Activated CD8-positive, alpha-beta memory T cell treated with anti-CD3 and anti-CD28 coated beads, Interleukin-2, amount 50 U/mL, for 24 hours (primary cell): ENCODE data around the gene CA6.
"Not testable (repeated sequence)": the region's sequence is repeated elsewhere in the genome, so short reads cannot be mapped to it uniquely, and the experiment has no call there.

Experiments
- DNase-seq: peaks from one replicate; pipeline ENCODE4 v3.0.0-alpha.2; 2020; ENCODE audit errors: extremely low read depth

Gene CA6

DNA sequence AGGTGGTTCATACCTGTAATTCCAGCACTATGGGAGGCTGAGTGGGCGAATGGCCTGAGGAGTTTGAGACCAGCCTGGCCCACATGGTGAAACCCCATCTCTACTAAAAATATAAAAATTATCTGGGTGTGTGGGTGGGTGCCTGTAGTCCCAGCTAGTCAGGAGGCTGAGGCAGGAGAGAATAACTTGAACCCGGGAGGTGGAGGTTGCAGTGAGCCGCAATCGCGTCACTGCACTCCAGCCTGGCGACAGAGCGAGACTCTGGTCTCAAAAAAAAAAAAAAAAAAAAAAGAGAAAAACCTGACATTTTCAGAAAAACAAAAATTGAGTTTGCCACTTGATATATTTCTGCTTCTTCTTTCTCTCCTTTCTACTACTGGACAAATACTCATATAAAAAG, 24.3 kb downstream of the CA6 start:
- no peak for DNase-seq

GRCh38 chr1:8970870-8971337, 25.2 kb downstream of the CA6 start:
- no peak for DNase-seq

DNA sequence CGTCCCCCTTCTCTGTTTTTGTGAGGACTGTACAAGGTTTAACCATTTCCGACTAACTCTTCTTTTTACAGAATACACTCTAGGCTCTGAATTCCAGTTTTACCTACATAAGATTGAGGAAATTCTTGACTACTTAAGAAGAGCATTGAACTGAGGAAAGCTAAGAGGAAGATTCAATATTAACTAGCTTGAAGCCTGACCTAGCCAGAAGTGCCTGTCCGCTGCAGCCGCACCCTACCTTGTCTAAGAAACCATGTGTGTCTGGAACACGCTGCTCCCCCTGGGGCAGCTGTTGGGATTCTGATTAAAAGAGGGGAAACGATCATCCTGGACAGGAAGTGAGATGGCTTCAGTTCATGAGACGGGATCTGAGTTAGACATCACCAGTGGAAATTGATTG, 28.9 kb downstream of the CA6 start:
- DNase-seq = no peak

DNA sequence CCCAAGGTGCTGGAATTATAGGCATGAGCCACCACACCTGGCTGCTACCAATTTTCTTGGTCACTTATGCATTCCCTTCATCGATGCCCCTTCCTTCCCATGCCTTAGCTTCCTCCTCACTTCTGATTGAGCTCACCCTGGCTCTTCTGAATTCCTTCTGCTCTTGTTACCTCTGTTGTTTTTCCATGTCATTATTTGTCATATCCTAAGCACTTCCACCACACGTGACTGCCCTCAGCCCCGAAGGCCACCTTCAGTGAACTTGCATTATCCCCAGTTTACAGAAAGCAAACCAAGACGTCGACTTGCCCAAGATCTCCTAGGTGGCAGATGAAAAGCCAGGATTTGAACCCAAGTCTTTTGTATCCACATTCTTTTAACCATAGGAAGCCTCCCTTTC, 30.7 kb downstream of the CA6 start:
- no peak for DNase-seq

- DNase-seq = no peak
Measured at GRCh38 chr1:8976896-8977450, 31.3 kb downstream of the CA6 start.

- no peak for DNase-seq
Measured at GRCh38 chr1:8980656-8981055, 35.0 kb downstream of the CA6 start.

DNA sequence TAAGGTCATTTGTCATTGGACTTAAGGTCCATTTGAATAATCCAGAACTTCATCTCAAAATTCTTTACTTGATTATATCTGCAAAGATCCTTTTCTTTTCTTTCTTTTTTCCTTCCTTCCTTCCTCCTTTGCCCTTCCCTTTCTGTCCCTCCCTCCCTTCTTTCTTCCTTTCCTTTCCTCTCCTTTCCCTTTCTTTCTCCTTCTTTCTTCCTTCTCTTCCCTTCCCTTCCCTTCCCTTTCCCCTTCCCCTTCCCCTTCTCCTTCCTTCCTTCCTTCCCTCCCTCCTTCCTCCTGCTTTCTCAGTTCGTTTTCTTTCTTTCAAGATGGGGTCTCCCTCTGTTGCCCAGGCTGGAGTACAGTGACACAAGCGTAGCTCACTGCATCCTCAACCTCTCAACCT, 35.5 kb downstream of the CA6 start:
- no peak for DNase-seq

DNA sequence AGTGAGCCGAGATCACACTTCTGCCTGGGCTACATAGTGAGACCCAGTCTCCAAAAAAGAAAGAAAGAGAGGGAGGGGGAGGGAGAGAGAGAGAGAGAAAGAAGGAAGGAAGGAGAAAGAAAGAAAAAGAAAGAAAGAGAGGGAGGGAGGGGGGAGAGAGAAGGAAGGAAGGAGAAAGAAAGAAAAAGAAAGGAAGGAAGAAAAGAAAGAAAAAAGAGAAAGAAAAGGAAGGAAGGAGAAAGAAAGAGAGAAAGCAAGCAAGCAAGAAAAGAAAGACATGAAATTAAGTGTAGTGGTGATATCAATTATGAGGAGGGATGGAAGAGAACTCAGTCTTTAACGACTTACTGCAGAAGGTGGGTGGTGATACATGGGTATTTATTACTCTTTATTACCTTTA, 38.5 kb downstream of the CA6 start:
- no peak for DNase-seq

- no peak for DNase-seq
Measured at GRCh38 chr1:8984990-8985389, 39.3 kb downstream of the CA6 start.

DNA sequence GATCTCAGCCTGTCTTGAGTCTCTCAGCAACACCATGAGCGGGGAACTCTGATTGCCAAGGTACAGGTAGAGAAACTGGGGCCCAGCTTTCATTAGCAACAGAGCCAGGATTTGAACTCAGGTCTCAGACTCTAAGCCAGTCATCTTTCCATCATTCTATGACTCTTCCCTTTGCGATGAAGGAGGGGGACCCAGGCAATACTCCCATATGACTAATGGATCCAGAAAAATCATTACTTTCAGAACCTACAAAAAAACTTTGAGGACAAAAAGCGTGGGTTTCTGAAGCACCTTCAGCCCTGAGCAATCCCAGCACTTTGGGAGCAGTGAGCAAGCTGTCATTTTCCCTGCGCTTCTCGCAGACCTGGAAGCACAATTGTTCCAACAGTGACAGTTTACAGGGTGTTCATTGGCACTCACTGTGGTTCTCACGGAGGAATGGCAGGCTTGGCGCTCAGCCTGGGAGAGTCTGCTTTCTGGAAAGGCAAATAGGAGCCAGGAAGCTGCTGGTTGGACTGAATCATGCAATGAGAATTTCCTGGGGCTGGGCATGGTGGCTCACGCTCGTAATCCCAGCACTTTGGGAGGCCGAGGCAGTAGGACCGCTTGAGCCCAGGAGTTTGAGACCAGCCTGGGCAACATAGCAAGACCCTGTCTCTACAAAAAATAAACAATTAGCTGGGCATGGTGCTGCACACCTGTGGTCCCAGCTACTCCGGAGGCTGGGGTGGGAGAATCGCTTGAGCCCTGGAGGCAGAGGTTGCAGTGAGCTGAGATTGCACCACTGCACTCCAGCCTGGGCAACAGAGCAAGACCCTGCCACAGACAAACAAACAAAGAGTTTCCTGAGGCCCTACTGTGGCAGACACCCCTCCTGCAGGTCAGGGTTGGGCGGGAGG, 40.5 kb downstream of the CA6 start:
- DNase-seq = no peak

DNA sequence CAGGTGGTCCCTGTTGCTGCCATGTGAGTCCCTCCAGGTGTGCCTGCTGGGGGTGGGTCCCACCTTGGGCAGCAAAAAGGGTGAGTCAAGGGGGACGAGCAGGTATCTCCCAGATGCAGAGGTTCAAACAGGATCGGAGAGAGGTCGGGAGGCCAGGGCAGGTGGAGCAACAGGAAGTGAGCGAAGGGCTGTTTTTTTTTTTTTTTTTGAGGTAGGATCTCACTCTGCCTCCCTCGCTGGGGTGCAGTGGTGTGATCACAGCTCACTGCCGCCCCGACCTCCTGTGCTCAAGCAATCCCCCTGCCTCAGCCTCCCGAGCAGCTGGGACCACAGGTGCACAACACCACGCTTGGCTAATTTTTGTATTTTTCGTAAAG, 41.1 kb downstream of the CA6 start:
- no peak for DNase-seq

DNA sequence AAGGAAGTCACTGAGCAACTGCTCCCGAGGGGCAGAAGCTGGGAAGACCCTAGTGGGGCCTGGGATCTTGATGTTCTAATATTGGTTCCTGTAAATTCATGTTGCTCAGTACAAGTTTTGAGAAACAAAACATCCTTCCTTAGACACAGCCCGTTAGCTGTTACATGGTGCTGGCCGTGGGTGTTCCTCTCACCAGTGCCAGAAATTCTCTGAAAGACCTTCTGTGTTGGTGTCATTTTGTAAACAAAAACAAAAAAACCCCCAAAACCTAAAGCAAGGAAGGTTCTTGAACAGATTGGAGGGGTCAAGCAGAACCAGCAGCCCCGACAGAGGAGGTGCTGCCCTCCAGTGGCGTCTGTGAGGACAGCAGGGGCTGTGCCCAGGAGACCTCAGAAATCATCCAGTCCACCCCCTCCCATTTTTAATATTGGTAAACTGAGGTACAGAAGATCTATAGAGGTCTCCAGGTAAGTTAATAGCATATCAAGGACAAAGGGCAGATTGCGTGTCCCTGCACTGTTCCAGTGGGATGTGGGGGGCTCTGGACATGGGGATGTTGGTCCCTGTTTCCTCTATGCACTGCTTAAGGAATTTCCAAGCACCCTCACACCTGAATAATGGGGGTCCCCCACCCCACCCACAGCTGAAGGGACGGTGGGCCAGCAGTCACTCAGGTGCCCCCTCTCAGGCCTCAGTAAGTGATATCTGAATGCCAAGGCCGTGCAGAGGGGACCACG, 42.4 kb downstream of the CA6 start:
- DNase-seq = peak; percentile 32

DNA sequence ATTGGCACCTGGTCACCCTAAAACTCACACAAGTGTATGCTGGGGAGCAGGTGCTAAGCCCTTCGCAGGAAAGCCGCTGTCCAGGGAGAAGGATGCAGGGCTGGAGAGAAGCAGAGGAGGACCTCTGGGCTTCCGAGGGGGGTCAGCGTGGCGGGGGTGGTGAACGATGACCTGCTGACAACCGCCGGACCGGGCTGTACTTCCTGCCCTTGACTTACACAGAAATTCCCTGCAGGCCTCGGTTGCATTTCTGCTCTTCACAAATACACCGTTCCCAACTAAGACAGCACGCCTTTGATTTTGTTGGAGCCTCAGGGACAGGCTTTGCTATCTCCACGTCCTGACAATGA, 42.9 kb downstream of the CA6 start:
- no peak for DNase-seq

DNA sequence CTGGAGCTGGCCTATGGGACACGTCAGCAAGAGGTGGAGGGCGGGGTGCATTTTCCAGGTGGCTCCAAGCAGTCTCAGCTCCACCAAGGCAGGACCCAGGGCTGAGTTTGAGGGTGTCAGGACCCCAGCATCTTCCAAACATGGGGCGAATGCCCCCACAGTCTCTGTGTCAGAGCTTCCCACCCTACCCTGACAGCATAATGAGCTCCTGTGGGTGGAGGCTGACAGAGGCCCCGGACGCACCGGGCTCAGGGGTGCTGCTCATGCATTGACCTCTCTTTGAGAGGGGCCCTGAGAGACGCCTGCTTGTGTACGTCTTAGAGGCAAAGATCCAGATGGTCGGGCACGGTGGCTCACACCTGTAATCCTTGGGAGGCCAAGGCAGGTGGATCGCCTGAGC, 43.4 kb downstream of the CA6 start:
- DNase-seq = no peak

- no peak for DNase-seq
Measured at GRCh38 chr1:8989821-8990220, 44.2 kb downstream of the CA6 start.

GRCh38 chr1:8992936-8993687, 47.4 kb downstream of the CA6 start:
- no peak for DNase-seq

DNA sequence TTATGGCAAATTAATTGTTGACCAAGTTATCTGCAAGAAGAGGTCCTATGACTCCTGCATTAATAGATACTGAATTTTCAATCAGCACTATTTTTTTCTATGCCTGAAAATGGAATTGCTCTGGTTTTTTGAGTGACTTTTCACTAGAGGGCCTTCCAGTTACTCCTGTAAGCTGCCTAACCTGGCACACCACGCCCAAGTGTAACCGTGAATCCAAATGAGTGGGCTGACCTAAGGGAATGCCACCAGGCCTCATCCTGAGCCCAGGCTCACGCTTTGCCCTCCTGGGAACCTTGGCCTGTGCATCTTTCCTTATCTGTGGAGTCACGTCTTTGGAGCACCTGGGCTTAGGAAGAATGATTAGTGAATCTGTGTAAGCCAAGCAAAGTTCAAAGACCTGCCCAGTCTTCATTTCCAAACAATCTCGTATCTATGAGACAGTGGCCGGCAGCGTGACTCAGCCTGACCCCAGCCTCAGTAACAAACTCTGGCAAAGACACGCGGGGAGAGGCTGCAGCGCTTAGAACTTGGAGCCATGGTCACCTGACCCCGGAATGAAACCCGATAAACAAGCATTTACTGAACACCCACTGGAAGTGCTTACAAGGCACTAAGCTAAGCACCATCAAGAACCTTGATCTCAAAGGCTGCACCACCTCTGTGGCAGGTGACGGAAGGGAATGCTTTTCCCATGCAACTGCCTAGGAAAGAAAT, 48.5 kb downstream of the CA6 start:
- not testable (repeated sequence) for DNase-seq

DNA sequence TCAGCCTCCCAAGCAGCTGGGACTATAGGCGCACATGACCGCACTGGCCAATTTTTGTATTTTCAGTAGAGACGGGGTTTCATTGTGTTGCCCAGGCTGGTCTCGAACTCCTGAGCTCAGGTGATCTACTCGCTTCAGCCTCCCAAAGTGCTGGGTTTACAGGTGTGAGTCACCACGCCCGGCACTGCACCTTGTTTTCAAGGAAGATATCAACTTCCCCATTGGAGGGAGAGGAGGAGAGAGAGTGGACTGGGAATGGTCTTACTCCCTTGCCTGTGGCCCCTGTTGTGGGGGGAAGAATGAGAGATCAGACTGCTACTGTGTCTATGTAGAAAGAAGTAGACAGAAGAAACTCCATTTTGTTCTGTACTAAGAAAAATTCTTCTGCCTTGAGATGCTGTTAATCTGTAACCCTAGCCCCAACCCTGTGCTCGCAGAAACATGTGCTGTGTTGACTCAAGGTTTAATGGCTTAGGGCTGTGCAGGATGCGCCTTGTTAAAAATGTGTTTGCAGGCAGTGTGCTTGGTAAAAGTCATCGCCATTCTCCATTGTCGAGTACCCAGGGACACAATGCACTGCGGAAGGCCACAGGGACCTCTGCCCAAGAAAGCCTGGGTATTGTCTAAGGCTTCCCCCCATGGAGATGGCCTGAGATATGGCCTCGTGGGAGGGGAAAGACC, 56.0 kb downstream of the CA6 start:
- not testable (repeated sequence) for DNase-seq

DNA sequence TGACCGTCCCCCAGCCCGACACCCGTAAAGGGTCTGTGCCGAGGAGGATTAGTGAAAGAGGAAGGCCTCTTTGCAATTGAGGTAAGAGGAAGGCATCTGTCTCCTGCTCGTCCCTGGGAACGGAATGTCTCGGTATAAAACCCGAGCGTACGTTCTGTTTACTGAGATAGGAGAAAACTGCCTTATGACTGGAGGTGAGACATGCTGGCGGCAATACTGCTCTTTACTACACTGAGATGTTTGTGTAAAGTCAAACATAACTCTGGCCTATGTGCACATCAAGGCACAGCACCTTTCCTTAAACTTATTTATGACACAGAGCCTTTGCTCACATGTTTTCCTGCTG, 56.5 kb downstream of the CA6 start:
- DNase-seq = not testable (repeated sequence)

DNA sequence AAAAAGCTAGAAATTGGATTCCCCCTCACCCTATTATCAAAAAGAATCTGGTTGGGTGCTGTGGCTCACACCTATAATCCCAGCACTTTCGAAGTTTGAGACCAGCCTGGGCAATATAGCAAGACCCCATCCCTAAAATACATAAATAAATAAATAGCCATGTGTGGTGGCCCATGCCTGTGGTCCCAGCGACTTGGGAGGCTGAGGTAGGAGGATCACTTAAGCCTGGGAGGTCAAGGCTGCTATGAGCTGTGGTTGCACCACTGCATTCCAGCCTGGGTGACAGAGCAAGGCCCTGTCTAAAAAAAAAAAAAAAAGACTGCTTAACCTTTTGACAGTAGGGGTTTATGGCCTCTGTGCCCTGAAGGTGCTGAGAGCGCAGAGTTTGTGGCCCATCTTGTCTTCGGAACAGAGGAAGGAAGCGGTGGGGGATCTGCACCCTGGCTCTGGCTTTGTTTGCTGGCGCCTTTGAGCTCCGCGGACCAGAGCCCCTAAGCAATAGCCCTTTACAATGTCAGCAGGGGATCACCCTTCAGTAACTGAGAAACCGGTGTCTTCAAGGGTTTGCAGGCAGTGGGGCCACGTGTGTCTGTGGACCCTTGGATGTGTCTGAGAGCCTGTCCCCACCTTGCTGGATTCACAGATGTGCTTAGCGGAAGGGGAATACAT, 58.5 kb downstream of the CA6 start:
- DNase-seq = no peak
